Right lobe of liver (tissue), 4 donors: ENCODE data around the gene CARMIL1.
A peak's percentile ranks its signal among the peaks of the same experiment; 100 is the strongest.

Experiments used
- POLR2A ChIP-seq: fragments of 450-650 bp; IDR thresholded peaks from one replicate; pipeline ENCODE4 v1.6.1; 2017; ENCODE audit warnings: antibody characterized with exemption, mild to moderate bottlenecking
- TF ChIP-seq, protein P1 (sequence below), 4 donors: fragments of 200-600 bp in 3 of 4; fragments of 450-650 bp in 1 of 4; IDR thresholded peaks; one replicate each; pipeline versions ENCODE4 v1.5.1 to v1.8.0; 2016 to 2022; ENCODE audit warnings: antibody characterized with exemption in 4 of 4, mild to moderate bottlenecking in 2 of 4
- donor health status: DM: no; HTN: no; CAD: no.
- donor health status: DM: no; HTN: no; CAD: no.
- donor health status: DM: no; HTN: yes; CAD: no.

DNA sequence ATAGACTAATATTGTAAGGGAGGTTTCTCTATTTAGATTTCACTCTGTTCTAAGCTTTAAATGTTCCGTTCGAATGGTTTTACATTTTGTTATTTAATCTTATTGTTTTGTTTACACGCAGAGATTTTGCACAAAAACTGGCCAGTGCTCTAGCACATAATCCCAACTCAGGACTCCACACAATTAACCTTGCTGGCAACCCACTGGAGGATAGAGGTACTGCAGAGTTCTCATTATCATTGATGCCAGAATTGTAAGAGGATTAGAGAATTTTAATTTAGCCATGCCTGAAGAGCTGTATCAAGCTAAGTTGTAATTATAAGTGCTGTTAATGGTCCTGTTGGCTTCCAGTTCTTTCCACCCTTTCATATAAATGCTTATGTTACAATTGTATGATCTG lies 193.1 kb downstream of the CARMIL1 start:
- TF ChIP-seq POLR2A, result no peak
- TF ChIP-seq, protein P1, sequence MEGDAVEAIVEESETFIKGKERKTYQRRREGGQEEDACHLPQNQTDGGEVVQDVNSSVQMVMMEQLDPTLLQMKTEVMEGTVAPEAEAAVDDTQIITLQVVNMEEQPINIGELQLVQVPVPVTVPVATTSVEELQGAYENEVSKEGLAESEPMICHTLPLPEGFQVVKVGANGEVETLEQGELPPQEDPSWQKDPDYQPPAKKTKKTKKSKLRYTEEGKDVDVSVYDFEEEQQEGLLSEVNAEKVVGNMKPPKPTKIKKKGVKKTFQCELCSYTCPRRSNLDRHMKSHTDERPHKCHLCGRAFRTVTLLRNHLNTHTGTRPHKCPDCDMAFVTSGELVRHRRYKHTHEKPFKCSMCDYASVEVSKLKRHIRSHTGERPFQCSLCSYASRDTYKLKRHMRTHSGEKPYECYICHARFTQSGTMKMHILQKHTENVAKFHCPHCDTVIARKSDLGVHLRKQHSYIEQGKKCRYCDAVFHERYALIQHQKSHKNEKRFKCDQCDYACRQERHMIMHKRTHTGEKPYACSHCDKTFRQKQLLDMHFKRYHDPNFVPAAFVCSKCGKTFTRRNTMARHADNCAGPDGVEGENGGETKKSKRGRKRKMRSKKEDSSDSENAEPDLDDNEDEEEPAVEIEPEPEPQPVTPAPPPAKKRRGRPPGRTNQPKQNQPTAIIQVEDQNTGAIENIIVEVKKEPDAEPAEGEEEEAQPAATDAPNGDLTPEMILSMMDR (IDR thresholded peaks at IDR 0.05), result peak in 2 of 4 donors; percentile 6 to 23
